ENCODE measurements around the gene PCSK9. TPM values are rescaled to one million over a fixed set of nuclear protein-coding genes. Genes with fewer than 3 reads are reported as not detected.

PCSK9 gene
- total and polyA plus RNA-seq, 2 of the 13 experiments (the other 11 are each of a cell fraction or from before 2014, with no cell fraction given) = 33.3 to 80.5 TPM

DNA sequence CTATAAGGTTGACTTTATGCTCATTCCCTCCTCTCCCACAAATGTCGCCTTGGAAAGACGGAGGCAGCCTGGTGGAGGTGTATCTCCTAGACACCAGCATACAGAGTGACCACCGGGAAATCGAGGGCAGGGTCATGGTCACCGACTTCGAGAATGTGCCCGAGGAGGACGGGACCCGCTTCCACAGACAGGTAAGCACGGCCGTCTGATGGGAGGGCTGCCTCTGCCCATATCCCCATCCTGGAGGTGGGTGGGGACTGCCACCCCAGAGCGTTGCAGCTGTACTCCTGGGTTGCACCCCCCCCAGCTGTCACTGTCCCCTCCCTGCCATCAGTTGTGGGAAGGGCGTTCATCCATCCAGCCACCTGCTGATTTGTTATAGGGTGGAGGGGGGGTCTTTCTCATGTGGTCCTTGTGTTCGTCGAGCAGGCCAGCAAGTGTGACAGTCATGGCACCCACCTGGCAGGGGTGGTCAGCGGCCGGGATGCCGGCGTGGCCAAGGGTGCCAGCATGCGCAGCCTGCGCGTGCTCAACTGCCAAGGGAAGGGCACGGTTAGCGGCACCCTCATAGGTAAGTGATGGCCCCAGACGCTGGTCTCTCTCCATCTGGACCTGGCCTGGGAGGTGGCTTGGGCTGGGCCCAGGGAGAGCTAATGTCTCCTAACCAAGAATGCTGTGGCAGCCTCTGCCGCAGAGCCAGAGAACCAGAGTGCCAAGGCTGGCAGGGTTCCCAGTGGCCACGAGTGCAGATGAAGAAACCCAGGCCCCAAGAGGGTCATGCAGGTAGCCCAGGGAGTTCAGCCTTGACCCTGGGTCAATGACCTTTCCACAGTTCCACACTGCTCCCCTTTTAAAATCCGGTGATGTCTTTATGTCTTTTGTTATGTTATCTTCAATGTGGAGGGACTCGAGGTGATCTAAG is 13.1 kb downstream of the PCSK9 start (continued):
- TF ChIP-seq NCOA2 (CRISPR knock-in tag; IDR thresholded peaks at IDR 0.05) (no peak), HNF4A (CRISPR knock-in tag; IDR thresholded peaks at IDR 0.05) (peak; percentile 33; the same call in 1 of the 2 replicates), SMARCC2 (IDR thresholded peaks at IDR 0.05) (no peak), ZNF768 (CRISPR knock-in tag; IDR thresholded peaks at IDR 0.05) (no peak), ZXDC (CRISPR knock-in tag; IDR thresholded peaks at IDR 0.05) (no peak), HIC2 (CRISPR knock-in tag; IDR thresholded peaks at IDR 0.05; ENCODE audit: low read depth) (0 out of 2 replicates have a peak, but pooled peaks have one; percentile 18), ZNF678 (CRISPR knock-in tag; IDR thresholded peaks at IDR 0.05) (no peak), BCL6 (CRISPR knock-in tag; IDR thresholded peaks at IDR 0.05) (peak; percentile 7; the same call in 1 of the 2 replicates), ZNF792 (CRISPR knock-in tag; IDR thresholded peaks at IDR 0.05) (no peak), ZNF20 (CRISPR knock-in tag; IDR thresholded peaks at IDR 0.05) (no peak), NR2F6 (IDR thresholded peaks at IDR 0.05) (peak; percentile 80), NR2F6 (CRISPR knock-in tag; IDR thresholded peaks at IDR 0.05) (peak; percentile 56; the same call in 1 of the 2 replicates), ZFYVE20 (CRISPR knock-in tag; IDR thresholded peaks at IDR 0.05; ENCODE audit: borderline replicate concordance, low read depth) (no peak), SOX13 (IDR thresholded peaks at IDR 0.05) (no peak), SOX13 (CRISPR knock-in tag; conservative IDR thresholded peaks at IDR 0.05 in 1 of 2, IDR thresholded peaks at IDR 0.05 in 1 of 2) (peak in 1 of 2 experiments; percentile 29; a peak in 1 of 4 replicates), ZBTB7A (CRISPR knock-in tag; IDR thresholded peaks at IDR 0.05) (0 out of 2 replicates have a peak, but pooled peaks have one; percentile 17), JARID2 (CRISPR knock-in tag; IDR thresholded peaks at IDR 0.05; ENCODE audit: insufficient replicate concordance) (no peak), THAP8 (CRISPR knock-in tag; IDR thresholded peaks at IDR 0.05; ENCODE audit: borderline replicate concordance) (no peak), RXRA (CRISPR knock-in tag; IDR thresholded peaks at IDR 0.05) (peak; percentile 64), NR2F1 (CRISPR knock-in tag; IDR thresholded peaks at IDR 0.05) (peak; percentile 16 to 37; a peak in 1 of 4 replicates), ZNF354B (CRISPR knock-in tag; IDR thresholded peaks at IDR 0.05) (no peak), ZNF232 (CRISPR knock-in tag; IDR thresholded peaks at IDR 0.05; ENCODE audit: borderline replicate concordance) (no peak), RXRB (CRISPR knock-in tag; IDR thresholded peaks at IDR 0.05; ENCODE audit: borderline replicate concordance) (peak; percentile 51), ELF3 (CRISPR knock-in tag; IDR thresholded peaks at IDR 0.05) (no peak), NFKB2 (CRISPR knock-in tag; IDR thresholded peaks at IDR 0.05; ENCODE audit: borderline replicate concordance) (no peak), NR2F2 (IDR thresholded peaks at IDR 0.05; ENCODE audit: borderline replicate concordance, low read depth) (peak; percentile 49; the same call in 1 of the 2 replicates)
